CD4-positive, alpha-beta T cell treated with Interleukin-10 for 1 hour (primary cell): ENCODE measurements around the gene TSNAX.

Experiments
- DNase-seq: peaks from one replicate; pipeline ENCODE4 v3.0.0-alpha.2; 2020

Gene TSNAX

DNA sequence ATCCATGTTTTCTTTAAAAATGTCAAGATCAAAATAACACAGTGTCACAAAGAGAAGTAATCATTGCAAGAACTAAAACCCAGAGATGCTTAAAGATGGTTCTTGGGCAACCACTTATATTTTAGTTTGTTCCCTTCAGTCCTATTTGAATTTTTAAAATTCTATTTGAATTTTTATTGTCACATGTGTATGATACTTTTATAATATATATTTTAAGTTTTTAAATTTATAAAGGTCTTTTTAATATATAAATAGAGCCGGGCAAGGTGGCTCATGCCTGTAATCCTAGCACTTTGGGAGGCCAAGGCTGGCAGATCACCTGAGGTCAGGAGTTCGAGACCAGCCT, 75.8 kb downstream of the TSNAX start:
- DNase-seq, result no peak

DNA sequence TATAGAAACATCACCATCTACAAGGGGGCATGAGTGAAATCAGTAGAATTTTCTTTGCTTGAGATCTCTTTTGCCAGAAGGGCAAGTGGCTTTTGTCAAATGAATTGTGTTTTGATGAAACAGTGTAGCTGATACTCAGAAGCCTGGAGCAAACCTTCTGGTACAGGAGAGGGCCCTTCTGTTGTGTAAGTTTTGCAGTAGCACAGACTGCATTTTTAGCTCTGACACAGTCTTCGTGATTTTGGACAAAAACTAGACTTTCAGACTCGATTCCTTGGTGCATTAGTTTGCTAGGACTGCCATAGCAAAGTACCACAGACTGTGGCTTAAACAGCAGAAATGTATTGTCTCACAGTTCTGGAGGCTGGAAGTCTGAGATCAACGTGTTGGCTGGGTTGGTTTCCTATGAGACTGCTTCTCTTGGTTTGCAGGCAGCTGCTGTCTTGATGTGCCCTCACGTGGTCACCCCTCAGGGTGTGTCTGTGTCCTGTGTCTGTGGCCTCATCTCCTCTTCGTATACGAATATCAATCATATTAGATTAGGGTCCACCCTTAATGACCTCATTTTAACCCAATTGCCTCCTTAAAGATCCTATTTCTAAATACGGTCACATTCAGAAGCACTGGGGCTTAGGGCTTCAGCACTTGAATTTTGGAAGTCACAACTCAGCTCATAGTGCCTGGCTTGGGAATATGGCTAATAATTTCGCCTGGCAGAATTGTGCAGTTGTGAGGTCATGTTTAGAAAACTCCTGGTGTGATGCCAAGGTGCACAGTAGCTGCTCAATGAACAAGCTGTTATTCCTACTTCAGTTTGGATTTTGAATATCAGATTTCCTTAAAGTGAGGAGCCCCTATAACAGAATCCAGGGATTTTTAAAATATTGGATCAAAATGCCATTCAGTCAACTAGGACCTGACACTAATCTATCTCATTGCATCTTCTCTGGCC, 77.0 kb downstream of the TSNAX start:
- no peak for DNase-seq

DNA sequence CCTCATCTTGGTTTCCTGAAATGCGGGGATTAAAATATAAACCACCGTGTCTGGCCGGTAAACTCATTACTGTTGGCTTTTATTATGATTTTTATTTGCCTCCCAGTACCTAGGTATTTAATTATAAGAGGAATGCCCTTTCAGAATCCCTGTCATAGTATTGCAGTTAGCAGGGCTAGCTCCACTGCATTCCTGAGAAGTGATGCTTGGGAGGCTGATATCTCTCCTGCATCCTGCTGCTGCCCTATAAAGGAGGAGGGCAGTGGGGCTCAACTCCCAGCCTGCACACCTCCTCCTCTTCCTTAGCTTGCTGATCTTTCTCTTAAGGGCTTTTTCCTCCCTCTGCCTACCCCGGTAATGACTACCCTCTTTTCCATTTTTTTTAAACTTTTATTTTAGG, 78.2 kb downstream of the TSNAX start:
- no peak for DNase-seq

DNA sequence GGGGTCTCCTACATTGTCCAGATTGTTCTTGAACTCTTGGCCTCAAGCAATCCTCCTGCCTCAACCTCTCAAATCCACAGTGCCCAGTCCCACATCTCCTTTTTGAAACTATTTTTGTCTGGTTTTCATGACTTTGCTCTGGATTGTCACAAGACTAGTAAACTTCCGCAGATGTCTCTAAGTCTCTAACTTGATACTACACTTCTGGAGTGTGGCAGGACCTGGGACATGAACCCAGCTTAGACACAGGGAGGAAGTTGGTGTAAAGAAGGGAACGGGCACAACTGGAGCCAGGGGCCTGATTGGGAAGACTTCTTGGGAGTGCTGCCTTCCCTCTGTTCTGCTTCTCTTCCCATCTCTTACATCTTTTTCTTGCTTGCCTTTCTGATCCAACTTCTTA, 81.9 kb downstream of the TSNAX start:
- no peak for DNase-seq

DNA sequence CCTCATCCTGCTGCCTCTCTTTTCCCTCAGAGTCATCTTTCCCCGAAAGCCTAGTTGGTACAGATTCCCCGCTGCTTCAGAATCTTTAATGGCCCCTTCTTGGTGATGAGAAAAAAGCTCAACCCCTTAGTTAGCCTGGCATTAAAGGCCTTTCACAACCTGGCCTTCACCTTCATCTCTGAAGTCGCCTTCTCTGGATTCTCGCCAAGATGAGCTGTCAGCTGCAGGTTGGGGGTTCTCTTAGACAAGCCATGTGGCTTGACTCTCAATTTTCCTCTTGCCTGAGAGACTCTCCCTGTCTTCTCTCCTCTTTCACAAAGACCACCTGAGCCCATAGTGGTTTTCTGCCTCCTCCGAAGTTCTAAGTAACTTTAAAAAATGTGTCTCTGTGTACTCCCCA, 82.6 kb downstream of the TSNAX start:
- no peak for DNase-seq

DNA sequence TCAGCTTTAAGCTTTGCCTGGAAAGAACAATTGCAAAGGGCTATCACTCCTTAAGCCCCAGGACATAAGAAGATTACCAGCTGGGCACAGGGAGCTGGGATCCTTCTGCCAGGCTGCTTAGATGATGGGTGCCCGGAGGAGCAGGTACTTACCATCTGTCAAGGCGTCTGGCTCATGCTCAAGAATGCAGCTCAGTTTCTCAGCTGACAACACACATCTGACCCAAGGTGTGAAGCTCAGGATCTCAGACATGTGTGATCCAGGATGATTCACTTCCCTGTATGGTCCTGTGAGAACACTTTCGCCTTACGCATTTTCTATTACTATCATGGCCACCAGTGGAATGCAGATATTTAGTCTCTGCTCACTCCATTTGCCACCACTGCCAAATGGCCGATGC, 83.4 kb downstream of the TSNAX start:
- no peak for DNase-seq

DNA sequence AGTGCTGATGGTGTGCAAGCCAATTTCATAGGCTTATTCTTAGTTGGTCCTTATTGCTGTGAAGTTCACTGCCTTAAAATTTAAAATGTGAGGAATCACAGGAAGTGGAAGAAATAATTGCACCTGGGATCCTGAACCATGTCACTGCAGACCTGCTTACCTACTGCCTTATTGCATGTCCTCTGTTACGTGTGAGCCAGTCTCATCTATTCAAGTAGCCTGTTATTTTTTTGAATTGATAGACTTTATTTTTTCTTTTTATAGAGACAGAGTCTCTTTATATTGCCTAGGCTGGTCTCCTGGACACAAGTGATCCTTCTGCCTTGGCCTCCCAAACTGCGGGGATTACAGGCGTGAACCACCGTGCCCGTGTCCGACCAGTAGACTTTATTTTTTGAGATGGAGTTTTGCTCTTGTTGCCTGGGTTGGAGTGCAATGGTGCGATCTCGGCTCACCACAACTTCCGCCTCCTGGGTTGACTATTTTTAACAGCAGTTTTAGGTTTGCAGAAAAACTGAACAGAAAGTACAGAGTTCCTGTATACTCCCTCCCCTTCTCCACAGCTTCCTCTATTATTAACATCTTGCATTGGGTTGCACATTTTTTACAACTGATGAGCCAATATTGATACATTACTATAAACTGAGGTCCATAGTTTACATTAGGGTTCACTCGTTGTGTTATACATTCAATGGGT, 84.1 kb downstream of the TSNAX start:
- DNase-seq, result peak; percentile 70

DNA sequence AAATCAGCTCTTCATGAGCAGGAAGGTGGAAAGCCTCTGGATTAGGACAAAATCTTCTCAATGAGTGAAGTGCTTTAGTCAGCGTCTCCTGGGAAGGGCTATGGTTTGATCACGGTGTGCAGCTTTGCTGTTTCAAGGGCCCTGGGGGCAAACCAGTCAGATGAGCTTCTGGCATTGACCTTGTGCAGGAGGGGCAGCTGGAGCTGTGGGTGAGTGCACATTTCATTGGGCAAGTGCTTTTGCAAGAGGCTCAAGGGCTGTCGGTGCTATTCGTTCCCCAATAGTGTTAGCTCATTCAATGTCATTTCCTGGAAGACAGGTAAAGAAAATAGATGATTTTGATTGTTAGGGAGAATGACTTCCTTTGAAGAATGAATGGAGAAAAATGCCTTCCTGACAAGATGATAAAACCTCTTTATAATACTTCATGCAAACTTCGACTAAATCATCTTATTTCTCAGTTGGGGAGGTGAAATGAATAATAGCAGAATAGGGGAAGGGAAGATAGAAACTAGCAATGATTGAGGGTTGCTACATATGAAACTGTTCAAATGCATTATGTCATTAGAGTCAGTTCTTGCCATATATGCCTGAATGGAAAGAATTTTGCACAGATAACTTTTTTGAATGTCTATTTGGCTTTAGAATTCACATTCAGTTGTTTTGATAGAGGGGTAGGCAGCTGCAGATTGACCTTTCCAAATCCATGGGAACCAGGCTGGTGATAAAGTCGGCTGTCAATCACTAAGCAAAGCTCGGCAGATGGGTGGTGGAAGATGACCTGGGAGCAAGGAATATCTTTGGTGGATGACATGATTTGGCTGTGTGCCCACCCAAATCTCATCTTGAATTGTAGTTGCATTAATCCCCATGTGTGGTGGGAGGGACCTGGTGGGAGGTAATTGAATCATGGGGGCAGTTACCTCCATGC, 85.2 kb downstream of the TSNAX start:
- DNase-seq, result no peak
